Bone marrow (tissue), 2 donors: ENCODE measurements around the gene PRPF19.

Experiments
- DNase-seq, 2 donors: peaks; one replicate each; lab custom pipeline; 2025; lab: John Stamatoyannopoulos, UW

Gene PRPF19

DNA sequence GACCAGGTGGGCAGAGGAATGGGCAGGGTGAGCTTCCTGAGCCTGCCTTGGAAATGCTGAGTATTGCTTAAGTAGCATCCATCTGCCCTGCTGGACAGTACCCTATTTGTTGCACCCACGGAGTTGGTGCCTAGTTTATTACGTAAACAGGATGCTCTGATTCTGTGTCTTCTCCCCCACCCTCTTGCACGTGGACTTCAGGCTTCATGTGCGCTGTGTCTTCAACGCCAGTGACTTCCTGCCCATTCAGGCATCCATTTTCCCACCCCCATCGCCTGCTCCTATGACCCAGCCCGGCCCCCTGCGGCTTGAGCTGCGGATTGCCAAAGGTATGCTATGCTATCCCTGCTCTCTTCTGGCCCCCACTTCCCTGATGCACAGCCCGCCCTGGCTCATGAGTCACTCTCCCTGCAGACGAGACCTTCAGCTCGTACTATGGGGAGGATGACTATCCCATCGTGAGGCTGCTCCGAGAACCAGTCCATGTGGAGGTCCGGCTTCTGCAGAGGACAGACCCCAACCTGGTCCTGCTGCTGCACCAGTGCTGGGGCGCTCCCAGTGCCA lies 33.3 kb downstream of the PRPF19 start:
- DNase-seq, result no peak

DNA sequence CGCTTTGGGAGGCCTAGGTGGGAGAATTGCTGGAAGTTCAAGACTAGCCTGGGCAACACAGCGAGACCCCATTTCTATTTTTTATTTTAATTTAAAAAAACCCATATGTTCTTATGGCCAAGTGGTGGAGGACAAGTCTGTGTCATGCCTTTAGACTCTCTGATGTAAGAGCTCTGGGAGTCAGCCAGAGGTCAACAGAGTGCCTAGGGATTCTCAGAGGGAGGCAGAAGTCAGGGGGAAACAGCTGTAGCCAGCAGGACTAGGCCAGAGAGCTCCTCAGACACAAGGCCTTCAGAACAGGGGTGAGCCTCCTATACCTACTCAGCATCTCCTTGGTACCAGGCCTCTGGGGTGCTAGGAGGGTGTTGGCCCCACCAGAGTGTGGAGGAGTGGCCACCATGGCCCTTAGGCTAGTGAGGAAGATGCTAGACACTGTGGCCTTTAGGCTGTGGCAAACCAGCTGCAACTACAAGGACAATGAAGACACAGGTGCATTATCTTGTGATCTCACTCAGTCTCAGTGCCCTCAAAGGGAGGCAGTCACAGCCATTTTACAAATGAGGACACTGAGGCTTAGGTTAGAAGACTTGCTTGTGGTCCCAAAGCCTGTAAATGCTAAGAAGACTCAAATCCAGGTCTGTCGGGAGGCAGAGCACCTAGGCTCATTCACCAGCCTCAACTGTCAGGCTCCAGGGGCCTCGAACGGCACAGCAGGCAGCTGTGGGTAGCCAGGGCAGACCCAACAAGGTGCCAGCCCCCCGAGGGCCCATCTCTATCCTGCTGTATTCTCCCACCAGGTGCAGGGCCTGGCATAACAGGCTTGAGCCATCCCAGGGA lies 34.0 kb downstream of the PRPF19 start:
- DNase-seq, result no peak

DNA sequence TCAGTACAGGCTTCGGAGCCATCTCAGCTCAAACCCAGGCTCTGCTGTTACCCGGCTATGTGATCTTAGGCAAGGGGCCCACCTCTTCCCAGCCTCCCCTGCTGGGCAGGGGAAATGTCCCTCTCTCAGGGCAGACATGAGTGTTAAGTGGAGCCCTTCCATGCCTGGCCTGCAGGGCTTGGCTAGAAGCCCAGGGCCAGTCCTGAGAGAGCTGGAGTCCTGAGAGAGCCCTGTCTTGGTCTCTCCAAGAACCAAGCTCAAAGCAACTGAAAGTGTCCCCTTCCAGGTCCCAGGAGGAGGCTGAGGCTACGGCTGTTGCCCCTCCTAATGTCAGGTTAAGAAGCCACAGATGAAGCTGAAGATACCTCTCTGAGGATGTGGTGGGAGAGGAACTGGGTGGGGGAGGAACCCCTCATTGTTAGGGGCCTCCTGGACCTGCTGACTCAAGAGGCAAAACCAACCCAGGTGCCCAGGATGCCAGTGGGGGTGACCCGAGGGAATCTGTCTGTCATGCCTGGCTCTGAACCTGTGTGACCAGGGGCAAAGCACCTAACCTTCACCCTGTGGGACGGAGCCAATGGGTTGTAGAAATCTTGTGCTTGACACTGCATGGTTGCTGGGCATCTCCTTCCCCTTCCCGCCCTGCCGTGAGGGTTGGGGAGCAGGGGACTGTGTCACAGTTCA lies 34.9 kb downstream of the PRPF19 start:
- DNase-seq, result no peak

DNA sequence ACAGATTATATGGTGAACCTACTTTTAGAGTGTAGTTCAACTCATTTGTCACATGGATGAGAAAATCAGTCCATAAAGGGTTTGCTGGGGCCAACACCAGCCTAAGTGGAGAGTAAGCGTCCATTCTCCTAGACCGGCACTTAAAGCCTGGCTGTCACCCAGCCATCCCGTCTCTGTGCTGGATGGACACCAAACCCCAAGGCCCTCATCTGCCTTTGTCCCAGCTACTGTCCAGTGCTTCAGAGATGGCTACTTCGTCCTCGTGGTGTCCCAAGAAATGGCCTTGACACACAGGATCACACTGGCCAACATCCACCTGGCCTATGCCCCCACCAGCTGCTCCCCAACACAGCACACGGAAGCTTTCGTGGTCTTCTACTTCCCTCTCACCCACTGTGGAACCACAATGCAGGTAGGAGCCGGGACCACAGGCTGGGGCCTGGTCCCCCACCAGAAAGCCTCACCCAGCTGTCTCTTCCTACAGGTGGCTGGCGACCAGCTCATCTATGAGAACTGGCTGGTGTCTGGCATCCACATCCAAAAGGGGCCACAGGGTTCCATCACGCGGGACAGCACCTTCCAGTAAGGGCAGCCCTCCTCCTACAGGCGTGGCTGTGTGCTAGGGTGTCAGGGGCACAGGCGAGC lies 35.5 kb downstream of the PRPF19 start:
- no peak for DNase-seq

DNA sequence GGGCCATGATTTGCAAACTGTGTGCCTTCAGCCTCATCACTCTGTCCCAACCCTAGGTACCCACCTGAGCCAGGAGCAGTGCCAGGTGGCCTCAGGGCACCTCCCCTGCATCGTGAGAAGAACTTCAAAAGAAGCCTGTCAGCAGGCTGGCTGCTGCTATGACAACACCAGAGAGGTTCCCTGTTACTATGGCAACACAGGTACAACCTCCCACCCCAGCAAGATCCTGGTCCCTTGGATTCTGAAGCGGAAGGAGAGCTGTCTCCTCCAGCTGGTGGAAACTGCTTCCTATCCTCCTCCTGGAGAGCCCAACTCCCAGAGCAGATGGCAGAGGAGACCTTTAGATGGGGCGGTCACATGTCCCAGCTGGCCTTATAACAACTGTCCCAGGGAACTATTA lies 36.1 kb downstream of the PRPF19 start:
- no peak for DNase-seq

DNA sequence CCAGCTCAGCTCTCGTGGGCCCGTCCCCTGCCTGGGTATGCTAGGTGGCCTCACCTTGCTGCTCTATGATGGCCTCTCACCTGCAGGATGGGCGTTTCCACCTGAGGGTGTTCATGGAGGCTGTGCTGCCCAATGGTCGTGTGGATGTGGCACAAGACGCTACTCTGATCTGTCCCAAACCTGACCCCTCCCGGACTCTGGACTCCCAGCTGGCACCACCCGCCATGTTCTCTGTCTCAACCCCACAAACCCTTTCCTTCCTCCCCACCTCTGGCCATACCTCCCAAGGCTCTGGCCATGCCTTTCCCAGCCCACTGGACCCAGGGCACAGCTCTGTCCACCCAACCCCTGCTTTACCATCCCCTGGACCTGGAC lies 36.9 kb downstream of the PRPF19 start:
- DNase-seq, result no peak

DNA sequence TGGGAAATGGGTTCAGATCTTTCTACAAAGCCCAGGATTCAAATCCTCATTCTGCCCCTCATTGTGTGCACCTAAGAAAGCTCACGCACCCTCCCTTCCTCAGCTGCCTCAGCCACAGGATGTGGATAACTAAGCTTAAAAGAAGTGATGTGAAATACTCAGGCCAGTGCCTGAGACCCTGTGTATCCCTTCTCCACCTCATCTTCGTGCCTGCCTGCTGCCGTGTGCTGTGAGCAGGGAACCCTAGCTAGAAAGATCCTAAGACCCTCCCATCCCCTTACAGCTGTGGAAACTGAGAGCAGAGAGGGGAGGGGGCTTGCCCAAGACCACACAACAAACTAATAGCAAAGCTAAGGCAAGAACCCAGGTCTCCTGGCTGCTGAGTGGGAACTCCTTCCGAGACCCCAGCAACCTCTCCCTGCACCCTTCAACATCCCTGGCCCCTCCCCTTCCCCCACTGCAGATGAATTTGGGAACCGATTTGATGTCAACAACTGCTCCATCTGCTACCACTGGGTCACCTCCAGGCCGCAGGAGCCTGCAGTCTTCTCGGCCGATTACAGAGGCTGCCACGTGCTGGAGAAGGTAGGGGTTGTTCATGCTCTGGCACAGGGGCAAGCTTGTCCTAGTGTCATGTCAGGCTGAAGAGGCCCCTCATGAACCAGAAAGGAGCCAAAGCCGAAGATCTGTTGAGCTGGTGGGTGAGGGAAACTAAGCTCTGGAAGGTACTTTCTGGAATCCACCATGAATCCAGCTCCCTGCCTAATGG lies 37.5 kb downstream of the PRPF19 start:
- DNase-seq, result no peak

DNA sequence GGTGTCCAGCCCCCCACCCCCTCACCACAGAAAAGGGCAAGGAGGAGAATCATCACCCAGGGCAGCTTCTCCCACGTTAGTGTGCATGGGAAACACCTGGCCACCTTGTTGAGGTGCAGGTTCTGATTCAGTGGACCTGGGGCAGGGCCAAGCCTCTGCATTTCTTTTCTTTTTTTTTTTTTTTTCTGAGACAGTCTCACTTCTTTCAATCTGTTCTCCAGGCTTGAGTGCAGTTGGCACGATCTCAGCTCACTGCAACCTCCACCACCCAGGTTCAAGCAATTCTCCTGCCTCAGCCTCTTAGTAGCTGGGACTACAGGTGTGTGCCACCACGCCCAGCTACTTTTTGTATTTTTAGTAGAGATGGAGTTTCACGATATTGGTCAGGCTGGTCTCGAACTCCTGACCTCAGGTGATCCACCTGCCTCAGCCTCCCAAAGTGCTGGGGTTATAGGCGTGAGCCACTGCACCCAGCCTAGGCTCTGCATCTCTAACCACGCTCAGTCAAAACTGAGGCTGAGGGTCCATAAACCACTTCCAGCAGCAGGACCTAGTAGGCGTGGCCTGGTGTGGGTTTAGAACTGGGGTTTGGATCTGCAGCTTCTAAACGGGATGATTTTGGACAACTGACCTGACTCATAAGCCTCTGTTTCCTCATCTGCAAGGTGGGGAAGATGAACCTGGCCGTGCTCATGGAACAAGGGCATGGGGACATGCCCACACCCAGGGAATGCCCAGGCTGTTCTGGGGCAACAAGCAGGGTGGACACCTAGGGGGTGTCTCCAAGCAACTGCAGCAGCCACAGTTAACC lies 38.3 kb downstream of the PRPF19 start:
- no peak for DNase-seq

DNA sequence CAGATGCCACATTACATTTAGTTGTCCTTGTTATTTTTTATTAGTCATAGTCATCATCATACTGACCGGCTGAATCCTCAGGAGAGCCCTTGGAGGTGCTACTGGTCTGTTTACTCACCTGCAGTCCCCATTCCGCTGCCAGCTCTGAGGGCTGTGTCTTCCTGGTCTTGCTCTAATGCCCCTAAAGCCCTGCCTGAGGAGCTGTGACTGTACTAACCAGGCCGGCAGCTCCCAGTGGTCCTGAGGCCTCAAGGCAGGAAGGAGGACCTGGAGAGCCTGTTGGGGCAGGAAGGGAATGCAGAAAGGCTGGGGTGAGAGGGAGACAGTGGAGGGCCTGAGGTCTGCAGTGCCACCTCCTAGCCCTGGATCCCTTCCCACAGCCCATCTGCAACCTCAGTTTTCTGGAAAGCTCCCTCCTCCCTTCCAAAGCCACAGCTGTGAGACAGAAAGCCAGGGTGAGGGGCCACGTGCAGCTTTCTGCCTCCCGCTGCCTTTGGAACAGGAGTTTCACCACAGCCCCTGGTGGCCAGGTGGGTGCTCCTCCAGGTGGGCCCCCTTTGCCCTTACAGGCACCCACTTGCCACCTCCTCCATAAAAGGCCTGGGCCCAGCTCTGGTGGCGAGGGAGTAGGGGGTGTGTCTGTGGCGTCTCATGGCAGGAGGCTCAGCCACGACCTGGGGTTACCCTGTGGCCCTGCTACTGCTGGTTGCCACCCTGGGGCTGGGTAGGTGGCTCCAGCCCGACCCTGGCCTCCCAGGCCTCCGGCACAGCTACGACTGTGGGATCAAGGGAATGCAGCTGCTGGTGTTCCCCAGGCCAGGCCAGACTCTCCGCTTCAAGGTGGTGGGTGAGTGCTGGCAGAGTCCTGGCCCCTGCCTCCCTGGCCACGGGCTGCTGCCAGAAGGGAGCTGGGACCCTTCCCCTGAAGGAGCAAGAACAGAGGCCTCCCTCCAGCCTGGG lies 39.2 kb downstream of the PRPF19 start, which contains the start of gene ZP1:
ZP1 (plus strand) TSS at position 632 of the 960 bp plus-strand sequence; CDS start at position 652, 20 bp downstream.
- DNase-seq, result no peak

DNA sequence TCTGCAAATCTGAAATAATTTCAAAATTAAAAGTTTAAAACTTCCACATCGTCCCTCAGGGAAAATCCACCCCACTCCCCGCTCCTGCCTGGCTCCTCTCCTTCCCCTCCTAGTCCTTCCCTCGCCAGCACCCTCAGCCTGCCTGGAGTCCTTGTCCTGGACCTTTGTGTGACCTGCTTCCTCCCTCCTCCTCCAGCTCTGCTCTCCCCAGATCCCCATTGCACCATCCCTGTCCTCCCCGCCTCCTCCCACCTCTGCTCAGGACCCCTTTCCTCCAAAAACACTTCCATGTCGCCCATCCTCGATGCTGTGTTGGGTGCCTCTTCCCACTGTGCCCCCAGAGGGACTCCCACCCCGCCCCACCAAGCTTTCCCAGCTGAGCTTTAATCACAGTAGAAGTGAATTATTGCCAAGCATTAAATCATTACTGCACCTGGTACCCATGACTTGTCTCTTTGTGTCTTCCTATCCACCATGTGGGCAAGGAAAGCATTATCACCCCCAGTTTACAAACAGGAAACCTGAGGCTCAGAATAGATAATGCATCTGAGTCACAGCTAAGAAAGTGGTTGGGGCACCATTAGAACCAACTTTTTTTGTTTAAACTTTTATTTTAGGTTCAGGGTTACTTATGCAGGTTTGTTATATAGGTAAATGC lies 41.4 kb downstream of the PRPF19 start:
- peak in 1 of 2 donors; percentile 34 for DNase-seq

DNA sequence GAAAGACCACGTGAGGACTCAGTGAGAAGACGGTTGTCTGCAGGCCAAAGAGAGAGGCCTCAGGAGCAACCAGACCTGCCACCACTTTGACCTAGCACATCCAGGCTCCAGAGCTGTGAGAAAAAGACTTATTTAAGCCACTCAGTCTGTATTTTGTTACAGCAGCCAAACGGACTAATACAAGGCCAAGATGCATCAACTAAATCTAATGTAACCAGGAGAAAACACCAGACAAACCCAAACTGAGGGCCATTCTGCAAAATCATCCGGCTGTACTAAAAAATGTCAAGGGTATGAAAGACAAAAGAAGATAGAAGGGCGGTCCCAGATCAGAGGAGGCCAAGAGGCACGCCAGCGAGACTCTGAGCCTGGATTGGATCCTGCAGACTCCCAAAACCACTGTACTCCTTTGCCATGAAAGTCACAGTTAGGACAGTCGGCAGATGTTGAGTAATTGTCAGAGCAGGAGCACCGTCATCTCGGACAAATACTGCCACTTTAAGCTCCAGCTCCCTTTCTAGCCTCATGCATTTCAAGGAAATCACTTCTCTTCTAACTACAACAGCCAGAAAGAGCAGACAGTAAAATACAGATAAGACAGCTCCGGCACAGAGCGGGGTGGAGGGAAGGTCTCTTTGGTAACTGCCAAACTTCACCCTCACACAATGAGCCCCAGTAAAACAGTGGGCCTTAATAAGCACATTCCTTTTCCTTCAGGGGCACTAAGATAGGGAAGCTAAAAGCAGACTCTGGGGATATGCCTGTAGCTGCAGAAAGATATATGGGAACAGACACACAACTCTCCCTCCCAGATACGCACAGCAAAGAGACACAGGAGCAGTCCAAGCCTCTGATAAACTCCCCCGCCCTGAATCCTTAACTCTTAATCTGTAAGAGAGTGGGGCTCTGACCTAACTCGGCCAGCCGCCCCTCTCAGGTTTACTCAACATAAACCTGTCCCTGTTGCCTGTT lies 42.5 kb downstream of the PRPF19 start:
- DNase-seq, result no peak

DNA sequence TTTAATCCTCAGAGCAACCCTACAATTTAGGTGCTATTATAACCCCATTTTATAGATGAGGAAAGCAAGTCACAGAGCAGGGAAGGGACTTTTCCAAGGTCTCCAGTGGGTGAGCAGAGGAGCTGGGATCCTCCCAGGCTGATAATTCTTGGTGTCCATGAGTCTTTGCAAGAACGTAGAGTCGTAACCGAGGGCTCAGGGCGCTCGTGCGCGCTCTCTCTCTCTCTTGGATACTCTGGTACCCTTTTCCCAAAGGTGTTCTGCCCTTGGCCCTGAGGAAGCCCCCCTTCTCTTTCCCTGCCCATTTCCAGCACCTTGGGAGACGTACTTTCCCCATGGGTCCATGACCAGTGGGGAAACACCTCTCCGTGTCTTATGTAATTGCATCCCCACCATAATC lies 44.2 kb downstream of the PRPF19 start:
- no peak for DNase-seq

DNA sequence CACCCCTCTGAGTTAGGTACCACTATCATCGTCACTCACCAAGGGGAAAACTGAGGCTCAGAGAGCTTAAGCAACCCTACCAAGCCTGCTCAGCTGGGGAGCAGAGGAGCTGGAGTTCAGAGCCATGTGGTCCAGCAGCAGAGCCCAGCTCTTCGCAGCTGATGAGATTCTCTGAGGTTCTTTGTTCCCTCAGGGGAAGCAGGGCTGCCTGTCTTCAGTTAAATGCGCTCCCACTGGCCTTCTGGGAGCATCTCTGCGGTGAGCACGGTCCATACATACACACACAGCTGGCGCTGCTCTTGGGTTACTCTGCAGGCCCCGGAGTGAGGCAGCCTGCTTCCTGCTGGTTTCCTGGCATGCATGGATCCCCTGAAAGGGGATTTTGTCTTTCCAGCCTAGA lies 45.4 kb downstream of the PRPF19 start:
- DNase-seq, result no peak

DNA sequence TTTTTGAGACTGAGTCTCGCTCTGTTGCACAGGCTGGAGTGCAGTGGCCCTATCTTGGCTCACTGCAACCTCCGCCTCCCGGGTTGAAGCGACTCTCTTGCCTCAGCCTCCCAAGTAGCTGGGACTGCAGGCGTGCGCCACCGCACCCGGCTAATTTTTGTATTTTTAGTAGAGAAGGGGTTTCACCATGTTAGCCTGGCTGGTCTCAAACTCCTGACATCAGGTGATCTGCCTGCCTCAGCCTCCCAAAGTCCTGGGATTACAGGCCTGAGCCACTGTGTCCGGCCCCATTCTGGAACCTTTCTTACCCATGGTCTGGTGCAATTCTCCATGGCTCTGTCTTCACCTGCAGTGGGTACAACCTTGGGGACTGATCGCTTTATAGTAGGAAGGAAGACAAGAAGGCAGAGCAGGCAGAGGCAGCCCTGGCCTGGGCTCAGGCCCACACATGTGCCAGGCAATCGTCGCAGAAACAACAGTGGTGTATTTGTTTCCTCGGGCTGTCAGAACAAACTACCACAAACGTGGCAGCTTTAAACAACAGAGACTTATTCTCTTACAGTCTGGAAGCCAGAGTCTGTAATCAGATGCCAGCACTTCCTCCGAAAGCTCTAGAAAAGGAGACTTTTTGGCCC lies 46.7 kb downstream of the PRPF19 start:
- no peak for DNase-seq

DNA sequence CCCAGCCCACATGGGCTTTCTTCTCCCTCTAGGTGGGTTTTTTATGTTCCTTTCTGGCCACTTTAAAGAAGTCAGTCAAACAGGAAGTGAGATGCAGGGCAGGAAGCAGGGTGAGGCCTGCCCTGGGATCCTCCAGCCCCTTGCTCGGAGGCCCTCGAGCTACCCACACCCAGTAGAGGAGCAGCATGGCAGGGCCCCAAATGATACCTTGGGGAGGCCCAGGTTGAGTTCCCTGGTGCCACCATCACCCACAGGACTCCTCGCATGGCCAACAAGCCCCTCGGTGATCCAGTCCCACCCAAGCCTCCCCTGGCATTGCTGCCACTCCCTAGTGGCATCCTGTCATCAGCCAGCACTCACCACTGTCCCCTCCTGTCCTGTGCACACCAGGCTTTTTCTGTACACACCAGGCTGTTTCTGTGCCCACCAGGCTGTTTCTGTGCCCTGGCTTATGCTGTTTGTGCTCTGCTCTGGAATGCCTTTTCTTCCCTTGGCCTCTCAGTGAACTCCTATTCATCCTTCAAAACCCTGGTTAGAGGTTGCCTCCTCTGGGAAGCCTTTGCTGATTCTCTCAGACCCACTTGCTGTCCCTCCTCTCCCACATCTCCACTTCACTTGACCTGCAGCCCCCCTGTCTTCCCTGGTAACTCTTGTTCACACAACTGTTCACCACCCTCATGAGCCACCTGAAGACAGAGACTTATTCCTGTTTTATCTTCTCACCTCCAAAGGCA lies 47.5 kb downstream of the PRPF19 start:
- no peak for DNase-seq

DNA sequence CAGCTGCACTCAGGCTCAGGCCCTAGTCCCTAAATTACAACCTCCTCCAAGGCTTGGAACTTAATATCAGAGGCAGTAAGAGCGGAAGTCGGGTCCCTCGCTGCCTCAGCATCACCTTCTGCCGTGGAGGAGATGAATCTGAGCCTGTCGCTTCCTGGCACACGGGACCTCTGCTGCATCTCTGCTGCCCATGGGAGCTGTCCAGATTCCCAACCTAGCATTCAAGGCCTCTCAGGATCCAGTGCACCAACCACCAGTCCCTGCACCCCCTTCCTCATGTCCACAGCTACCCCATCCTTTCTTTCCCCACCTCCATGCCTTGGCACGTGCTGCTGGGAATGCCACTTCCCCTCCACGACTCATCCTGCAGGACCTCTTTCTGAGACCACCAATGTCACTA lies 48.1 kb downstream of the PRPF19 start:
- DNase-seq, result no peak
